Endothelial cell of umbilical vein (primary cell): Measurements from ENCODE around the gene NPHS1.

Experiments used
- CTCF ChIP-seq, 2 donors: IDR thresholded peaks; 1 replicate in 1 of 2; 2 replicates in 1 of 2; pipeline ENCODE4 v1.5.1; 2011; ENCODE audit warnings: low read length in 2 of 2, mild to moderate bottlenecking in 2 of 2, moderate library complexity in 2 of 2, control low read depth in 1 of 2, inconsistent platforms in 1 of 2, low read depth in 1 of 2; ENCODE audit not compliant: insufficient read depth in 1 of 2; ENCODE audit errors: extremely low read depth in 1 of 2
- EZH2 ChIP-seq: IDR thresholded peaks from 2 replicates; pipeline ENCODE4 v1.6.1; 2012; ENCODE audit warnings: borderline replicate concordance, low read depth, mild to moderate bottlenecking, moderate library complexity, low read length, inconsistent platforms; ENCODE audit not compliant: severe bottlenecking
- FOS ChIP-seq: IDR thresholded peaks from 2 replicates; pipeline ENCODE4 v1.6.1; 2011; ENCODE audit warnings: mild to moderate bottlenecking, low read length, moderate library complexity, borderline replicate concordance; ENCODE audit not compliant: insufficient read depth

DNA sequence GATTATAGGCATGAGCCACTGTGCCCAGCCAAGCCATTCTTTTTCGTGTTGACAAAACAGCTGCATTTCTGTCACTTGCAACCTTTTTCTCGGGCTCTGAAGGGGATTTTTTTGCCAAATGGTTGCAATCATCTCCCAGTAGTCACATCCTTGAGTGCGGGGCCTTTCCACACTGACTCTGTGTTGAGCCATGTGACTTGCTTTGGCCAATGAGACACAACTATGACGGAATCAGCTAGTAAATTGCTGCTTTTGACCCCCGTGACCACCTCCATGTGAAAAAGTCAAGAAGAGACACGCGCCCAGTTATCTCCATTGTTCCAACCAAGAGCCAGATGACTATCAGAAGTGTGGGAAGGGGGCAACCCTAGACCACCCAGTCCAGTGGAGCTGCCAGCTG, 18.3 kb downstream of the NPHS1 start:
- no peak for TF ChIP-seq CTCF (IDR thresholded peaks at IDR 0.05; ENCODE audit: extremely low read depth in 1 of 2, insufficient read depth in 1 of 2, low read depth in 1 of 2, low read length in 2 of 2)
- TF ChIP-seq FOS, result no peak
- no peak for TF ChIP-seq EZH2
